Left ventricle myocardium inferior (tissue), 1 donor: ENCODE data around the gene STXBP6. TPM values are rescaled to one million over a fixed set of nuclear protein-coding genes. Genes with fewer than 3 reads are reported as not detected.
"Not testable (repeated sequence)": the region's sequence is repeated elsewhere in the genome, so short reads cannot be mapped to it uniquely, and the experiment has no call there.

Experiments
- DNase-seq: peaks from one replicate; pipeline ENCODE4 v3.0.0-alpha.2; 2020
- H3K27ac ChIP-seq: fragments of 200-600 bp; replicated peaks from 2 replicates; pipeline ENCODE4 v1.8.0; 2021
- H3K27me3 ChIP-seq: fragments of 200-600 bp; 2 replicates; pipeline ENCODE4 v1.8.0; 2021; ENCODE audit warnings: low read depth
- H3K36me3 ChIP-seq: fragments of 200-600 bp; 2 replicates; pipeline ENCODE4 v1.8.0; 2021
- H3K4me1 ChIP-seq: fragments of 200-600 bp; 2 replicates; pipeline ENCODE4 v1.8.0; 2021
- H3K4me3 ChIP-seq: fragments of 200-600 bp; 2 replicates; pipeline ENCODE4 v1.8.0; 2021; ENCODE audit warnings: mild to moderate bottlenecking, moderate library complexity
- H3K9me3 ChIP-seq: fragments of 200-600 bp; replicated peaks from 2 replicates; pipeline ENCODE4 v1.8.0; 2021
- CTCF ChIP-seq: fragments of 200-600 bp; IDR thresholded peaks from 2 replicates; pipeline ENCODE4 v1.8.0; 2021; ENCODE audit warnings: antibody characterized with exemption, mild to moderate bottlenecking, borderline replicate concordance
- intact Hi-C: fragments of 100-400 bp; cut with micrococcal nuclease; formaldehyde crosslinking; loops from one replicate; pipeline ENCODE4 v1.11.0; 2022
- total RNA-seq: library from RNA; stranded (reverse); fragmentation: NEBNext Ultra II Directional; extraction: Animal tissue kit (Norgen Biotek cat#: 25700); gene quantifications from one replicate; pipeline ENCODE4 v1.2.1, GENCODE V29; 2021
- donor health status: DM: no; HTN: yes; CAD: no; lungs with severe emphysema.

The STXBP6 gene
- total RNA-seq, 1 donor from 2014 or later: 21.7 TPM

- Histone ChIP-seq H3K4me3 (no peak overlapping the region), H3K9me3 (no peaks in the 10 kb centered on the region), H3K4me1 (peaks cover 27% of the 10 kb centered on the region), H3K27me3 (no peaks in the 10 kb centered on the region), H3K36me3 (no peaks in the 10 kb centered on the region), H3K27ac (no peak overlapping the region)
- TF ChIP-seq CTCF: no peak
- intact Hi-C loops: loop anchor here (10.0 kb wide), 1 partner anchor 331 kb away; no protein-coding TSS in a partner anchor
- no peak for DNase-seq
These were observed 245.9 kb downstream of the STXBP6 start for GRCh38 chr14:24803933-24804494.

- not testable (repeated sequence) for H3K36me3 ChIP-seq, H3K4me3 ChIP-seq, H3K9me3 ChIP-seq, H3K27ac ChIP-seq, H3K27me3 ChIP-seq, DNase-seq
- peaks cover 27% of the 10 kb centered on the region for H3K4me1 ChIP-seq
- intact Hi-C loops: loop anchor here (10.0 kb wide), 1 partner anchor 331 kb away; no protein-coding TSS in a partner anchor
These were observed 246.5 kb downstream of the STXBP6 start for GRCh38 chr14:24803426-24803825.

- Histone ChIP-seq H3K36me3 (no peaks in the 10 kb centered on the region), H3K27ac (no peak overlapping the region), H3K4me1 (peaks cover 27% of the 10 kb centered on the region), H3K27me3 (no peaks in the 10 kb centered on the region), H3K4me3 (no peak overlapping the region), H3K9me3 (no peaks in the 10 kb centered on the region)
- intact Hi-C loops: loop anchor here (10.0 kb wide), 1 partner anchor 333 kb away; no protein-coding TSS in a partner anchor
- no peak for DNase-seq
- TF ChIP-seq CTCF: no peak
These were observed 247.7 kb downstream of the STXBP6 start for GRCh38 chr14:24802236-24802635.

GRCh38 chr14:24801024-24801423, 248.9 kb downstream of the STXBP6 start:
- Histone ChIP-seq H3K27me3 (no peaks in the 10 kb centered on the region), H3K9me3 (no peaks in the 10 kb centered on the region), H3K4me3 (no peak overlapping the region), H3K27ac (no peak overlapping the region), H3K4me1 (peaks cover 15% of the 10 kb centered on the region), H3K36me3 (no peaks in the 10 kb centered on the region)
- no peak for TF ChIP-seq CTCF
- intact Hi-C loops: loop anchor here (10.0 kb wide), 1 partner anchor 334 kb away; no protein-coding TSS in a partner anchor
- DNase-seq: no peak

GRCh38 chr14:24798911-24799462, 251.0 kb downstream of the STXBP6 start:
- Histone ChIP-seq H3K27ac (no peak overlapping the region), H3K9me3 (no peaks in the 10 kb centered on the region), H3K4me3 (no peak overlapping the region), H3K27me3 (no peaks in the 10 kb centered on the region), H3K4me1 (no peaks in the 10 kb centered on the region), H3K36me3 (no peaks in the 10 kb centered on the region)
- TF ChIP-seq CTCF: no peak
- no peak for DNase-seq
- intact Hi-C loops: no loop called here

- Histone ChIP-seq H3K4me3 (no peak overlapping the region), H3K9me3 (no peaks in the 10 kb centered on the region), H3K27me3 (no peaks in the 10 kb centered on the region), H3K27ac (no peak overlapping the region), H3K36me3 (no peaks in the 10 kb centered on the region), H3K4me1 (no peaks in the 10 kb centered on the region)
- intact Hi-C loops: no loop called here
- no peak for TF ChIP-seq CTCF
- DNase-seq: no peak
These were observed 254.5 kb downstream of the STXBP6 start for GRCh38 chr14:24795406-24795805.
